HepG2 (cell line): ENCODE data around the gene HSPB6. TPM values are rescaled to one million over a fixed set of nuclear protein-coding genes. Genes with fewer than 3 reads are reported as not detected.

Experiments used
- ATAC-seq: fragments of 200-7000 bp; cut with Tn5 transposase; 3 replicates; pipeline ENCODE4 v1.9.1; 2020; ENCODE audit warnings: mild to moderate bottlenecking, moderate library complexity
- BruUV-seq: library from RNA; stranded (reverse); fragments of 400-500 nt; replicated peaks from 2 replicates; lab custom pipeline; 2021; lab: Mats Ljungman, UMichigan
- CTCF ChIA-PET: fragments of 300-600 bp; formaldehyde crosslinking; extraction: SDS; loops from one replicate; lab custom pipeline; 2021; ENCODE audit warnings: low total read pairs, inconsistent platforms, low intra/inter-chr PET ratio; lab: Yijun Ruan, JAX
- POLR2A ChIA-PET: fragments of 350-600 bp; sonication (Branson Sonifier 250); formaldehyde crosslinking; loops from one replicate; lab custom pipeline; 2020; ENCODE audit warnings: antibody characterized with exemption, inconsistent platforms; lab: Yijun Ruan, JAX
- DNase-seq: peaks from one replicate; pipeline ENCODE4 v3.0.0-alpha.2; 2015; ENCODE audit warnings: low spot score
- FAIRE-seq: peaks from 3 replicates; lab custom pipeline; 2011; peaks lifted over from hg19 to GRCh38; lab: Jason Lieb, UNC
- H2AFZ ChIP-seq: one replicate; pipeline ENCODE4 v1.6.1; 2011; ENCODE audit warnings: low read length, inconsistent platforms
- H3K27ac ChIP-seq: fragments of 300-600 bp; 3 replicates; pipeline ENCODE4 v1.8.0; 2011; ENCODE audit warnings: mixed run types, mild to moderate bottlenecking, mixed read lengths, low read length, inconsistent platforms; ENCODE audit not compliant: insufficient read depth; ENCODE audit errors: extremely low read length
- H3K27me3 ChIP-seq, 2 experiments: fragments of 200-600 bp in 1 of 2; 2 replicates in 1 of 2; 3 replicates in 1 of 2; pipeline versions ENCODE4 v1.6.0 to v1.8.0; 2011; ENCODE audit warnings: low read length in 2 of 2, mild to moderate bottlenecking in 2 of 2, moderate library complexity in 2 of 2, inconsistent platforms in 1 of 2; ENCODE audit not compliant: insufficient read depth in 2 of 2, control insufficient read depth in 1 of 2
- H3K36me3 ChIP-seq, 2 experiments: fragments of 200-600 bp in 1 of 2; replicated peaks in 1 of 2; 2 replicates in 1 of 2; 3 replicates in 1 of 2; pipeline versions ENCODE4 v1.5.1 to v1.8.0; 2011; ENCODE audit warnings: low read length in 2 of 2, inconsistent platforms in 1 of 2; ENCODE audit not compliant: insufficient read depth in 2 of 2, control insufficient read depth in 1 of 2
- H3K4me1 ChIP-seq: 2 replicates; pipeline ENCODE4 v1.5.1; 2012; ENCODE audit warnings: low read length, inconsistent platforms; ENCODE audit not compliant: insufficient read depth
- H3K4me2 ChIP-seq: 2 replicates; pipeline ENCODE4 v1.6.0; 2011; ENCODE audit warnings: low read depth, low read length, inconsistent platforms
- H3K4me3 ChIP-seq, 3 experiments: fragments of 200-600 bp in 1 of 3; sonication (generic), shearing (Covaris generic) in 1 of 3; replicated peaks in 1 of 3; 2 replicates each; pipeline ENCODE4 v1.5.1; 2011 to 2016; ENCODE audit warnings: low read length in 3 of 3, inconsistent platforms in 2 of 3, low read depth in 2 of 3, mild to moderate bottlenecking in 2 of 3, control low read depth in 1 of 3, mixed read lengths in 1 of 3; ENCODE audit not compliant: insufficient read depth in 1 of 3
- H3K79me2 ChIP-seq: one replicate; pipeline ENCODE4 v1.6.1; 2011; ENCODE audit warnings: low read length, inconsistent platforms; ENCODE audit not compliant: insufficient read depth
- H3K9ac ChIP-seq: 2 replicates; pipeline ENCODE4 v1.6.0; 2011; ENCODE audit warnings: mild to moderate bottlenecking, low read depth, low read length, inconsistent platforms; ENCODE audit not compliant: insufficient read depth
- H3K9me3 ChIP-seq: 2 replicates; pipeline ENCODE4 v1.5.1; 2012; ENCODE audit warnings: mild to moderate bottlenecking, low read length
- H4K20me1 ChIP-seq: 2 replicates; pipeline ENCODE4 v1.6.0; 2011; ENCODE audit warnings: inconsistent platforms, mild to moderate bottlenecking, low read length, moderate library complexity; ENCODE audit not compliant: insufficient read depth
- ETV5 ChIP-seq: IDR thresholded peaks from 2 replicates; pipeline ENCODE4 v1.6.1; 2018; ENCODE audit warnings: missing biosample characterization, missing genetic modification reagents, inconsistent platforms, borderline replicate concordance
- HOXA3 ChIP-seq: sonication (generic); formaldehyde crosslinking; IDR thresholded peaks from 2 replicates; pipeline ENCODE4 v1.5.0; 2020; ENCODE audit warnings: missing genetic modification reagents
- IRF2 ChIP-seq: IDR thresholded peaks from 2 replicates; pipeline ENCODE4 v1.6.1; 2018; ENCODE audit warnings: missing genetic modification reagents, missing compliant biosample characterization
- MLLT10 ChIP-seq: sonication (generic); formaldehyde crosslinking; IDR thresholded peaks from 2 replicates; pipeline ENCODE4 v1.4.0; 2020; ENCODE audit warnings: missing genetic modification reagents
- ZNF138 ChIP-seq: sonication (generic); formaldehyde crosslinking; IDR thresholded peaks from 2 replicates; pipeline ENCODE4 v1.5.0; 2020; ENCODE audit warnings: mild to moderate bottlenecking, low read depth, missing genetic modification reagents
- ZNF747 ChIP-seq: sonication (generic); formaldehyde crosslinking; IDR thresholded peaks from 2 replicates; pipeline ENCODE4 v1.8.1; 2023; ENCODE audit warnings: missing genetic modification reagents, mild to moderate bottlenecking, borderline replicate concordance
- ZNF792 ChIP-seq: IDR thresholded peaks from 2 replicates; pipeline ENCODE4 v1.6.1; 2016
- WGBS: methylation state at CpG from one replicate; pipeline ENCODE4 v1.1.6; 2017; ENCODE audit warnings: low lambda C conversion rate; 5-methylcytosine and 5-hydroxymethylcytosine counted together
- in situ Hi-C: cut with HindIII; loops from 2 replicates; pipeline ENCODE4 v1.10.0; 2017; ENCODE audit warnings: low pct_unique_long_range_greater_than_20kb; ENCODE audit not compliant: extremely low pct_ligation_motif_present
- intact Hi-C: fragments of 100-400 bp; cut with micrococcal nuclease; formaldehyde crosslinking; loops from one replicate; pipeline ENCODE4 v1.10.0; 2022; ENCODE audit not compliant: unreplicated experiment
- polyA plus RNA-seq, 8 experiments: library from polyadenylated mRNA; depleted of rRNA in 3 of 8; stranded (reverse) in 7 of 8; unstranded in 1 of 8; fragments of >200 nt; fragmentation: Illumina TruSeq in 4 of 8; extraction: Trizol in 4 of 8; gene quantifications; 2 replicates each; pipeline versions ENCODE4 v1.2.1 to v1.2.3, GENCODE V29; 2011 to 2016; ENCODE audit warnings: low read depth in 4 of 8, missing spikeins in 1 of 8, mixed read lengths in 1 of 8; ENCODE audit not compliant: insufficient read depth in 1 of 8
- total RNA-seq, 5 experiments: library from RNA; depleted of rRNA; stranded (reverse); fragments of >200 nt; fragmentation: Illumina TruSeq; extraction: Trizol; gene quantifications; 2 replicates each; pipeline ENCODE4 v1.2.3, GENCODE V29; 2016; ENCODE audit warnings: low read depth in 1 of 5
- TF ChIP-seq, protein P1 (sequence below): sonication (generic); formaldehyde crosslinking; IDR thresholded peaks from 2 replicates; pipeline ENCODE4 v1.4.0; 2020; ENCODE audit warnings: low read depth, missing genetic modification reagents
- TF ChIP-seq, protein P2 (sequence below): sonication (generic); formaldehyde crosslinking; IDR thresholded peaks from 2 replicates; pipeline ENCODE4 v1.4.0; 2020; ENCODE audit warnings: missing genetic modification reagents, mild to moderate bottlenecking, borderline replicate concordance
- TF ChIP-seq, protein P3 (sequence below): sonication (generic); formaldehyde crosslinking; IDR thresholded peaks from 2 replicates; pipeline ENCODE4 v1.5.0; 2020; ENCODE audit warnings: mild to moderate bottlenecking, missing genetic modification reagents, borderline replicate concordance

Gene HSPB6
- total and polyA plus RNA-seq, 2 of the 13 experiments (the other 11 are each of a cell fraction or from before 2014, with no cell fraction given), result 0.18 TPM; not detected in 1

DNA sequence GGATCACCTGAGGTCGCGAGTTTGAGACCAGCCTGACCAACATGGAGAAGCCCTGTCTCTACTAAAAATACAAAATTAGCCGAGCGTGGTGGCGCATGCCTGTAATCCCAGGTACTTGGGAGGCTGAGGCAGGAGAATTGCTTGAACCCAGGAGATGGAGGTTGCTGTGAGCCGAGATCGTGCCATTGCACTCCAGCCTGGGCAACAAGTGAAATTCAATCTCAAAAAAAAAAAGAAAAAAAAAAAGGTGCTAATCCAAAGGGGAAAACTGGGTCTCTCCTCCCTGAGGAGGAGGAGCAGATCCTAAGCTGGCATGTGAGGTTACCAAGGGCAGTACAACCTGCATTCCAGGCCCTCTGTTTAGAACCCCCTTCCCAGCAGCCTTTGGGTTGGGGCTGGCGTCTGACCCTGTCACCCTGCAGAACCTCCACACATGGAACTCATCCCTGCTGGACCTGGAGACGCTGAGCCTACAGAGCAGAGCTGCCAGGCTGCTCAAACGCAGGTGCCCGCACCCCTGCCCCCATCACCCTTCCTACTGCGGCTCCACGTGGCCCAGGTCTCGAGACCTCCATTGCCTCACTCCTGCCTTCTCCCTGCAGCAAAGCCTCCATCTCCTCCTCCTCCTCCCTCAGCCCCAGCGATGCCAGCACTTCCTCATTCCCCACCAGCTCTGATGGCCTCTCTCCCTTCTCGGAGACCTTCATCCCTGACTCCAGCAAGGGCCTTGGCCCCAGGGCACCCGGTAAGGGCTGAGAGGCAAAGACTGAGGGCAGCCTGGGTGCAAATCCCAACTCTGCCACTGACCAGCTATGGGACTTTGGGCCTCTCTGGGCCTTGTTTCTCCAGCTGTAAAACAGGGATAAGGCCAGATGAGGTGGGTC, 7.8 kb upstream of the HSPB6 start:
- no peaks in the 10 kb centered on the region for H3K27me3 ChIP-seq
- H3K79me2 ChIP-seq, result peaks cover 3% of the 10 kb centered on the region
- H3K4me1 ChIP-seq, result peaks cover 15% of the 10 kb centered on the region
- CTCF ChIA-PET, result no interaction called here
- H3K27ac ChIP-seq, result no peak overlapping the region
- H3K4me2 ChIP-seq, result no peak overlapping the region
- no peaks in the 10 kb centered on the region for H4K20me1 ChIP-seq
- WGBS, result 92% methylated on average over 16 of the region's 17 CpGs
- no peaks in the 10 kb centered on the region for H3K9me3 ChIP-seq
- H3K4me3 ChIP-seq, result no peak overlapping the region
- H3K36me3 ChIP-seq, result peaks cover 4 to 21% of the 10 kb centered on the region in 2 experiments; a peak in 4 of 5 replicates
- H3K9ac ChIP-seq, result no peak overlapping the region
- DNase-seq (no peak), FAIRE-seq (no peak), ATAC-seq (no peak)
- H2AFZ ChIP-seq, result no peak overlapping the region
- intact Hi-C loops (no loop called here), in situ Hi-C loops (no loop called here)
- POLR2A ChIA-PET, result no interaction called here
- BruUV-seq, result no TSS peak
- TF ChIP-seq ZNF138 (no peak), ZNF792 (CRISPR knock-in tag) (no peak), ETV5 (CRISPR knock-in tag) (no peak), MLLT10 (CRISPR knock-in tag) (no peak), IRF2 (CRISPR knock-in tag) (no peak), ZNF747 (no peak), HOXA3 (CRISPR knock-in tag) (no peak)
- TF ChIP-seq, protein P1, sequence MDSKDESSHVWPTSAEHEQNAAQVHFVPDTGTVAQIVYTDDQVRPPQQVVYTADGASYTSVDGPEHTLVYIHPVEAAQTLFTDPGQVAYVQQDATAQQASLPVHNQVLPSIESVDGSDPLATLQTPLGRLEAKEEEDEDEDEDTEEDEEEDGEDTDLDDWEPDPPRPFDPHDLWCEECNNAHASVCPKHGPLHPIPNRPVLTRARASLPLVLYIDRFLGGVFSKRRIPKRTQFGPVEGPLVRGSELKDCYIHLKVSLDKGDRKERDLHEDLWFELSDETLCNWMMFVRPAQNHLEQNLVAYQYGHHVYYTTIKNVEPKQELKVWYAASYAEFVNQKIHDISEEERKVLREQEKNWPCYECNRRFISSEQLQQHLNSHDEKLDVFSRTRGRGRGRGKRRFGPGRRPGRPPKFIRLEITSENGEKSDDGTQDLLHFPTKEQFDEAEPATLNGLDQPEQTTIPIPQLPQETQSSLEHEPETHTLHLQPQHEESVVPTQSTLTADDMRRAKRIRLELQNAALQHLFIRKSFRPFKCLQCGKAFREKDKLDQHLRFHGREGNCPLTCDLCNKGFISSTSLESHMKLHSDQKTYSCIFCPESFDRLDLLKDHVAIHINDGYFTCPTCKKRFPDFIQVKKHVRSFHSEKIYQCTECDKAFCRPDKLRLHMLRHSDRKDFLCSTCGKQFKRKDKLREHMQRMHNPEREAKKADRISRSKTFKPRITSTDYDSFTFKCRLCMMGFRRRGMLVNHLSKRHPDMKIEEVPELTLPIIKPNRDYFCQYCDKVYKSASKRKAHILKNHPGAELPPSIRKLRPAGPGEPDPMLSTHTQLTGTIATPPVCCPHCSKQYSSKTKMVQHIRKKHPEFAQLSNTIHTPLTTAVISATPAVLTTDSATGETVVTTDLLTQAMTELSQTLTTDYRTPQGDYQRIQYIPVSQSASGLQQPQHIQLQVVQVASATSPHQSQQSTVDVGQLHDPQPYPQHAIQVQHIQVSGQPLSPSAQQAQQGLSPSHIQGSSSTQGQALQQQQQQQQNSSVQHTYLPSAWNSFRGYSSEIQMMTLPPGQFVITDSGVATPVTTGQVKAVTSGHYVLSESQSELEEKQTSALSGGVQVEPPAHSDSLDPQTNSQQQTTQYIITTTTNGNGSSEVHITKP (CRISPR knock-in tag), result no peak
- TF ChIP-seq, protein P2, sequence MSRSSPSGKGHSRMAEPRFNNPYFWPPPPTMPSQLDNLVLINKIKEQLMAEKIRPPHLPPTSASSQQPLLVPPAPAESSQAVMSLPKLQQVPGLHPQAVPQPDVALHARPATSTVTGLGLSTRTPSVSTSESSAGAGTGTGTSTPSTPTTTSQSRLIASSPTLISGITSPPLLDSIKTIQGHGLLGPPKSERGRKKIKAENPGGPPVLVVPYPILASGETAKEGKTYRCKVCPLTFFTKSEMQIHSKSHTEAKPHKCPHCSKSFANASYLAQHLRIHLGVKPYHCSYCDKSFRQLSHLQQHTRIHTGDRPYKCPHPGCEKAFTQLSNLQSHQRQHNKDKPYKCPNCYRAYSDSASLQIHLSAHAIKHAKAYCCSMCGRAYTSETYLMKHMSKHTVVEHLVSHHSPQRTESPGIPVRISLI (CRISPR knock-in tag), result no peak
- TF ChIP-seq, protein P3, sequence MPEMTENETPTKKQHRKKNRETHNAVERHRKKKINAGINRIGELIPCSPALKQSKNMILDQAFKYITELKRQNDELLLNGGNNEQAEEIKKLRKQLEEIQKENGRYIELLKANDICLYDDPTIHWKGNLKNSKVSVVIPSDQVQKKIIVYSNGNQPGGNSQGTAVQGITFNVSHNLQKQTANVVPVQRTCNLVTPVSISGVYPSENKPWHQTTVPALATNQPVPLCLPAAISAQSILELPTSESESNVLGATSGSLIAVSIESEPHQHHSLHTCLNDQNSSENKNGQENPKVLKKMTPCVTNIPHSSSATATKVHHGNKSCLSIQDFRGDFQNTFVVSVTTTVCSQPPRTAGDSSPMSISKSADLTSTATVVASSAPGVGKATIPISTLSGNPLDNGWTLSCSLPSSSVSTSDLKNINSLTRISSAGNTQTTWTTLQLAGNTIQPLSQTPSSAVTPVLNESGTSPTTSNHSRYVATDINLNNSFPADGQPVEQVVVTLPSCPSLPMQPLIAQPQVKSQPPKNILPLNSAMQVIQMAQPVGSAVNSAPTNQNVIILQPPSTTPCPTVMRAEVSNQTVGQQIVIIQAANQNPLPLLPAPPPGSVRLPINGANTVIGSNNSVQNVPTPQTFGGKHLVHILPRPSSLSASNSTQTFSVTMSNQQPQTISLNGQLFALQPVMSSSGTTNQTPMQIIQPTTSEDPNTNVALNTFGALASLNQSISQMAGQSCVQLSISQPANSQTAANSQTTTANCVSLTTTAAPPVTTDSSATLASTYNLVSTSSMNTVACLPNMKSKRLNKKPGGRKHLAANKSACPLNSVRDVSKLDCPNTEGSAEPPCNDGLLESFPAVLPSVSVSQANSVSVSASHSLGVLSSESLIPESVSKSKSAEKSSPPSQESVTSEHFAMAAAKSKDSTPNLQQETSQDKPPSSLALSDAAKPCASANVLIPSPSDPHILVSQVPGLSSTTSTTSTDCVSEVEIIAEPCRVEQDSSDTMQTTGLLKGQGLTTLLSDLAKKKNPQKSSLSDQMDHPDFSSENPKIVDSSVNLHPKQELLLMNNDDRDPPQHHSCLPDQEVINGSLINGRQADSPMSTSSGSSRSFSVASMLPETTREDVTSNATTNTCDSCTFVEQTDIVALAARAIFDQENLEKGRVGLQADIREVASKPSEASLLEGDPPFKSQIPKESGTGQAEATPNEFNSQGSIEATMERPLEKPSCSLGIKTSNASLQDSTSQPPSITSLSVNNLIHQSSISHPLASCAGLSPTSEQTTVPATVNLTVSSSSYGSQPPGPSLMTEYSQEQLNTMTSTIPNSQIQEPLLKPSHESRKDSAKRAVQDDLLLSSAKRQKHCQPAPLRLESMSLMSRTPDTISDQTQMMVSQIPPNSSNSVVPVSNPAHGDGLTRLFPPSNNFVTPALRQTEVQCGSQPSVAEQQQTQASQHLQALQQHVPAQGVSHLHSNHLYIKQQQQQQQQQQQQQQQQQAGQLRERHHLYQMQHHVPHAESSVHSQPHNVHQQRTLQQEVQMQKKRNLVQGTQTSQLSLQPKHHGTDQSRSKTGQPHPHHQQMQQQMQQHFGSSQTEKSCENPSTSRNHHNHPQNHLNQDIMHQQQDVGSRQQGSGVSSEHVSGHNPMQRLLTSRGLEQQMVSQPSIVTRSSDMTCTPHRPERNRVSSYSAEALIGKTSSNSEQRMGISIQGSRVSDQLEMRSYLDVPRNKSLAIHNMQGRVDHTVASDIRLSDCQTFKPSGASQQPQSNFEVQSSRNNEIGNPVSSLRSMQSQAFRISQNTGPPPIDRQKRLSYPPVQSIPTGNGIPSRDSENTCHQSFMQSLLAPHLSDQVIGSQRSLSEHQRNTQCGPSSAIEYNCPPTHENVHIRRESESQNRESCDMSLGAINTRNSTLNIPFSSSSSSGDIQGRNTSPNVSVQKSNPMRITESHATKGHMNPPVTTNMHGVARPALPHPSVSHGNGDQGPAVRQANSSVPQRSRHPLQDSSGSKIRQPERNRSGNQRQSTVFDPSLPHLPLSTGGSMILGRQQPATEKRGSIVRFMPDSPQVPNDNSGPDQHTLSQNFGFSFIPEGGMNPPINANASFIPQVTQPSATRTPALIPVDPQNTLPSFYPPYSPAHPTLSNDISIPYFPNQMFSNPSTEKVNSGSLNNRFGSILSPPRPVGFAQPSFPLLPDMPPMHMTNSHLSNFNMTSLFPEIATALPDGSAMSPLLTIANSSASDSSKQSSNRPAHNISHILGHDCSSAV, result no peak
